D721Med (cell line): ENCODE data around the gene EHMT1.

Source experiments
- DNase-seq: peaks from one replicate; pipeline ENCODE4 v3.0.0; 2011; ENCODE audit warnings: low spot score; ENCODE audit not compliant: insufficient read length
- FAIRE-seq: peaks from 2 replicates; lab custom pipeline; 2011; peaks lifted over from hg19 to GRCh38; lab: Jason Lieb, UNC
- CTCF ChIP-seq: IDR thresholded peaks from 2 replicates; pipeline ENCODE4 v1.5.1; 2012; ENCODE audit warnings: mild to moderate bottlenecking, control low read depth; ENCODE audit not compliant: insufficient read depth; ENCODE audit errors: missing control alignments

Gene EHMT1

DNA sequence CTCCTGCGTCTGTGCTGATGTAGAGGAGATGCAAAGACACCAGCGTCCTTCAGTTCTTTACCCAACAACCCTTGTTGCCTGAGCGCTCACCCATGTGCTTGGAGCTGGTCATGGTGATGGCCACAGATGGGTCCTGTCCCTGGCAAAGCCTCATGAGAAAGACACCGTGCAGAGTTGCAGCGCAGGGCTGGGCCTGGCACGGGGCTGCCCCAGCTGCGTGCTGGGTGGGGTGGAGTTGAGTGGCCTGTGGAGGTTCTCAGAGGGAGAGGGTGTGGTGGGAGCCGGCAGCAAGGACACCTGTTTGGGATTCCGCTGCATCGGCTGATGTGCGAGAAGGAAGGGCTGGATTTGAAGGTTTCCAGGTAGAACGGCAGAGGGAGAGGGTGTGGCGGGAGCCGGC lies 133.6 kb downstream of the EHMT1 start:
- FAIRE-seq (no peak), DNase-seq (no peak)
- no peak for TF ChIP-seq CTCF

DNA sequence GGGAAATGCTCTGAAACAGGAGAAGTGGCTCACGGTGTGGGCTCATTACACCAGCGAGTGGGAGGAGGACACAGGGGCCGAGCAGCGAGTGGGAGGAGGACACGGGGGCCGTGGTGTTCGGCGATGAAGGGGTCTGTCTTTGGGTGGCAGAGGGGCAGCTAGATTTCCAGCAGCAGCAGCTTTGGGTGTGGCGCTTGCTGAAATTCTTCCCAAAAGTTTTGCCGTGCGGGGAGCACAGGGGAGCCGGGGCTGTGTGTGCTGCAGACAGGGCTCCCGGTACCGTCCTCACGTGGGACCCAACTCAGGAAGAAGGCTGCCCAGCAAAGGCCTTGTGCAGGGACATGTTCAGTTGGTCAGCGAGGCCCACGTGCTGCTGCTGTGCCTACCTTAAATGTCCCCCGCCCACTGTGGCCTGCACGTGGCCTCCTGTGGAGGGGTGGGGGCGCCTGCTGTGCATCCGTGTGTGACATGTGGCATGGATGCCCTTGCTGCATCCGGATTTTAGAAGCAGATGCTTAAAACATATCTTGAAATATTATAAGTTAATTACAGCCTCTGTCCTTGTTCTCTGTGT lies 134.5 kb downstream of the EHMT1 start:
- no peak for DNase-seq
- FAIRE-seq = no peak
- no peak for TF ChIP-seq CTCF

DNA sequence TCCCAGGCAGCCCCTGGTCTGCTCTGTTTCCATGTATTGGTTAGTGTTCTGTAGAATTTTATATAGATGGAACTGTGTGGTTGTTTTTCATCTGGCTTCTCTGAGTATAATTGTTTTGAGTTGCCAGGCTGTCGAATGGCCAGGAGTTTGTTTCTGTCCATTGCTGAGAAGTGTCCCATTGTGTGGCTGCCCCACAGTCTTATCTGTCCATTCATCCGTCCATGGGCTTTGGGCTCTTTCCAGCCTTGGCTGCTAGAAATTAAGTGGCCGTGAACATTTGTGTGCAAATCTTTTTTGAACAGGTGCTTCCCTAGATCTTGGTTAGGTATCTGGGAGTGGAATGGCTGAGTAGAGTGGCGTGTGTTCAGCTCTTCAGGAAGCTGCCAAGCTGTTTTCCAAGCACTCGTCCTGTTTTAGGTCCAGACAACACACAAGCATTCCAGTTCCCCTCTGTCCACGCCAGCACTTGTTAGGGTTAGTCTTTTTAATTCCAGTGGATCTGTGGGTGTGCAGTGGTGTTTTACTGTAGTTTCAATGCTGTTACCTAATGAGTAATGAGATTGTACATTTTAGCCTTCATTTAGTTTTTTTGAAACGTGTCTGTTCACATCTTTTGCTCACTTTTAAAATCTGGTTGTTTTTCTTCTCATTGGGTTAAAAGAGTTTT lies 136.6 kb downstream of the EHMT1 start:
- DNase-seq (no peak), FAIRE-seq (no peak)
- TF ChIP-seq CTCF = no peak

- FAIRE-seq (no peak), DNase-seq (no peak)
- no peak for TF ChIP-seq CTCF
Observed at GRCh38 chr9:137756045-137756744, 137.4 kb downstream of the EHMT1 start.

- DNase-seq (no peak), FAIRE-seq (no peak)
- TF ChIP-seq CTCF = no peak
Observed at GRCh38 chr9:137757139-137757538, 138.3 kb downstream of the EHMT1 start.

GRCh38 chr9:137757613-137758029 lies 138.8 kb downstream of the EHMT1 start:
- no peak for TF ChIP-seq CTCF
- FAIRE-seq (no peak), DNase-seq (no peak)

DNA sequence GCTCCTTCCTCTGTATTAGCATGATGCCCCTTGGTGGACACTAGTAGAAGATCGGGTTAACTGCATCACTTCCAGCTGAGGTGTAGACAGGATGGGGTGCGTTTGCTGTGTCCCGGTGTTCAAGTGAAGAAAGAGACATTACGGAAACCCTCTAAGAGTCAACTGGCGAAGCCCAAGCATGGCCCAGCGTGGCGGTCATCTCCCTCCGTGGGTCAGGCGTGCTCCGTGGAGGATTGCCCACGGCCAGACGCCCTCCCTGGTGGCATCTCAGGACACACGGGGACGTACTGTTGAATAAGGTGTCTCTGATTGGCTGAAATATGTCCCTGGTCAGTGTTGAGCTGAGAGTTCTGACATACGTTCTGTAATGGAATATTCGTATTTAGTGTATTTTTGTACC lies 139.3 kb downstream of the EHMT1 start:
- TF ChIP-seq CTCF = no peak
- no peak for DNase-seq
- no peak for FAIRE-seq
